ENCODE results near the gene TENT5C. TPM values are rescaled to one million over a fixed set of nuclear protein-coding genes. Genes with fewer than 3 reads are reported as not detected.
A peak's percentile ranks its signal among the peaks of the same experiment; 100 is the strongest.

TENT5C gene
- total RNA-seq, 3 donors from 2014 or later = 16.5 to 37.4 (median 32.1) TPM

DNA sequence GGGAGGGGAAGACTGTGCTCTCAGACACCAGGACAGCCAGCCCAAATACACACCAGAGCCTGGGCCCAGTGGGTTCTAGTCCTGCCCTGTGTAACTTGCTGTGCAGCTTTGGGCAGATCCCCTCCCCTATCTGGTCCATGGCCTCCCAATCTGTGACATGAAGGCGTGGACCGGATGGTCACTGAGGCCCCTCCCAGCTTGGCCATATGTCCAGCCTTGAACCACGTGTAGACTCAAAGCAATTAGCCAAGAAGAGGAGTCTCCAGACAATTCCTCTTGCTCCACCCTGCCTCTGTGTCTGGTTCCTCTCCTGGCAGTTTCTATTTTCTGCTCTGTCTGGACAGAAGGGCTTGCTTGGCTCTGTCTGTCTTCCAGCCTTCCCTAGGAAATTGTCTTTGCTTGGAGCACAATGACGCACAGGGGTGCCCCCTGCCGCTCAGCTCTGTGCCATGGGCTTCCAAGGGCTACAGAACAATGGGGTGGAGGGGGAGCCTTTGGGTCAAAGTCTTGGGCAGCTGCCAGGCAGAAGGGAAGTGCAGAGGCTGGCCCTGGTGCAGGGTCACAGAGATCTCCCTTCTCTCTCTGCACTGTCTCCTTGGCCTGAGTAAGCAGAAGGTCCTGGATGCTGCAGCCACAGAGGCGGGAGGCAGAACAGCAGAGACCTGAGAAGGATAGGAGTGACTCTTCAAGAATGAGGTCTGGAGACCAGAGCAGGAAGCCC, 66.1 kb downstream of the TENT5C start:
- DNase-seq (peak in 2 of 3 donors; percentile 60 to 66), ATAC-seq (peak; percentile 56)
- no peaks in the 10 kb centered on the region for H3K9me3 ChIP-seq
- TF ChIP-seq, protein P1, sequence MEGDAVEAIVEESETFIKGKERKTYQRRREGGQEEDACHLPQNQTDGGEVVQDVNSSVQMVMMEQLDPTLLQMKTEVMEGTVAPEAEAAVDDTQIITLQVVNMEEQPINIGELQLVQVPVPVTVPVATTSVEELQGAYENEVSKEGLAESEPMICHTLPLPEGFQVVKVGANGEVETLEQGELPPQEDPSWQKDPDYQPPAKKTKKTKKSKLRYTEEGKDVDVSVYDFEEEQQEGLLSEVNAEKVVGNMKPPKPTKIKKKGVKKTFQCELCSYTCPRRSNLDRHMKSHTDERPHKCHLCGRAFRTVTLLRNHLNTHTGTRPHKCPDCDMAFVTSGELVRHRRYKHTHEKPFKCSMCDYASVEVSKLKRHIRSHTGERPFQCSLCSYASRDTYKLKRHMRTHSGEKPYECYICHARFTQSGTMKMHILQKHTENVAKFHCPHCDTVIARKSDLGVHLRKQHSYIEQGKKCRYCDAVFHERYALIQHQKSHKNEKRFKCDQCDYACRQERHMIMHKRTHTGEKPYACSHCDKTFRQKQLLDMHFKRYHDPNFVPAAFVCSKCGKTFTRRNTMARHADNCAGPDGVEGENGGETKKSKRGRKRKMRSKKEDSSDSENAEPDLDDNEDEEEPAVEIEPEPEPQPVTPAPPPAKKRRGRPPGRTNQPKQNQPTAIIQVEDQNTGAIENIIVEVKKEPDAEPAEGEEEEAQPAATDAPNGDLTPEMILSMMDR (IDR thresholded peaks at IDR 0.05) = no peak
- no peak overlapping the region for H3K4me3 ChIP-seq
- no peaks in the 10 kb centered on the region for H3K36me3 ChIP-seq (ENCODE audit: low read depth)
- H3K4me1 ChIP-seq (ENCODE audit: low read depth) = peaks cover 27% of the 10 kb centered on the region
- intact Hi-C loops (cut with DNase I, micrococcal nuclease) = loop anchor here in 1 of 2 donors (10.0 kb wide), 1 partner anchor 57 kb away; no protein-coding TSS in a partner anchor

DNA sequence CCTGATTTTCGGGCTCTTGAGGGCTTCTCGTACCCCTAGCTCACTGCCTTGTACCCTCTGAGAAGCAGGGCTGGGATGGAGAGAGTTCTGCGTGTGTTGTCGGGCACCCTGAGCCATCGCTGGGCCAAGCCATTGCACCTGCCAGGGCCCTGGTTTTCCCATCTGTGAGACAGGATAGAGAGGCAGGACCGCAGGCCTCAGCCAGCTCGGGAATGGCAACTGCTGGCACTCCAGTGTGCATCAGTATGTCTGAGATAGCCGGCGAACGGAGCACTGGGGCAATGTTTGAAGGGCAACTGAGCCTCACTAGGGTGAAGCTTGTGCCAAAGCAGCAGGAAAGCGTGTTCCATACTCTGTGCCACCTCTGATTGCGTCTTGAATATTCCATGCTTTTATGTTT, 66.9 kb downstream of the TENT5C start:
- Histone ChIP-seq H3K9me3 (no peaks in the 10 kb centered on the region), H3K4me3 (no peak overlapping the region), H3K36me3 (ENCODE audit: low read depth) (no peaks in the 10 kb centered on the region), H3K4me1 (ENCODE audit: low read depth) (peaks cover 29% of the 10 kb centered on the region)
- intact Hi-C loops (cut with DNase I, micrococcal nuclease) = loop anchor here in 1 of 2 donors (10.0 kb wide), 1 partner anchor 58 kb away; no protein-coding TSS in a partner anchor
- ATAC-seq (no peak), DNase-seq (no peak)
- TF ChIP-seq, protein P1 (IDR thresholded peaks at IDR 0.05) = no peak

DNA sequence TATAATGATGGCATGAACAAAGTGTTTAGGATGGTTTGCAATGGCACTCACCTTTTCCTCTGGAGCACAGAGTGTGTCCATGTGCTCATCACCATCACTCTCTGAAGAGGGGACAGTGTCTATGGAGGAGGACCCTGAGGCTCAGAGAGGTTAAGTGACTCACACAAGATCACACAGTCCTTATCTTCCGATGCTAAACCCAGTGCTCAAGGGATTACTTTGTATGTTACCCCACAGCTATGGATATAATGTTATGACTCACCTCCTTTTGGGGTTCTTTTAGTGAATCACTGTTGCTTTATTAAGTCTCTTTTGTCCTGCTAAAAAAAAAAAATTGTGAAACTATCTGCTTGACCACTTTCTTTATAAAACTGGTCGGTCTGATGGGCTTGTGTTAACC, 67.6 kb downstream of the TENT5C start:
- DNase-seq (no peak), ATAC-seq (no peak)
- Histone ChIP-seq H3K4me3 (no peak overlapping the region), H3K36me3 (ENCODE audit: low read depth) (no peaks in the 10 kb centered on the region), H3K4me1 (ENCODE audit: low read depth) (peaks cover 29% of the 10 kb centered on the region), H3K9me3 (no peaks in the 10 kb centered on the region)
- TF ChIP-seq, protein P1 (IDR thresholded peaks at IDR 0.05) = no peak
- intact Hi-C loops (cut with DNase I, micrococcal nuclease) = loop anchor here in 1 of 2 donors (10.0 kb wide), 1 partner anchor 59 kb away; no protein-coding TSS in a partner anchor

DNA sequence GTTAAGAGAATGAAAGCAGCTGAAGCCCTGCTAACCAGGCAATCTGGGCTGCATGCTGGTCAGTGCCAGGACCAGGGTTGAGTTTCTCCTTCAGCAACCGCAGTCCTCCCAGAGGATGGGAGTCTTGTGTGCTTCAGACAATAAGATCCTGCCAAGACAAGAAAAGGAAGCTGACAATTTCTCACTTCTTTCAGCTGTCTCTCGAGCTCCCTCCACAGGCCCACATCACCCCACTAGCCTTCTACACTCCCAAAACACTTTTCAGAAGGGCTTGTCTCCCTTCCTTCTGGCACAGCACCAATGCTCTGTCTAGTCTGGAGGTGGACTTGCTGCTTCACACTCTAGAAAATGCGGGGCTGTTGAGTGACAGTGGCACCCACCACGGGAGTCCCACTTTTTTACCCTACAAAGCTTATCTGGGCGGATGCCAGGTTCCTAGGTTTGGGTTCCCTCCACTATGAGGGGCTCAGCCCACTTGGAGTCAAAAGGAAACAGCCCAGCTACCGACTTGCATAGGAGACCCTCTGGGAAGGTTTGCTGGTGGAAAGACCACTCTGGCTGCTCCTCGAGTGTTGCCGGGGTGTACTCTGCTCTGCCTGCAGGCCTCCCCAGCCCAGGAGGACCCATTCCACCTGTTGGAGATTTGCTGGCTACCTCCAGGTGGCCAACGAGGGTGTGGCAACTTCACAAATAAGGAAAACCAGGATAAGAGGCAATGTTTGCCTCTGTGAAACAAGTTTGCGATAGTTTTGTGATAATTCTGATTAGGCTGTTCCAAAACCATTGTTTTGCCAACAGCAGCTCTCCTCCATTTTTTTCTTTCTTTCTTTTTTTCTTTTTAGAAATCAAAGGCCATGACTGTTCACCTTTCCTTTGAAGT, 68.9 kb downstream of the TENT5C start:
- H3K4me1 ChIP-seq (ENCODE audit: low read depth) = peaks cover 32% of the 10 kb centered on the region
- intact Hi-C loops (cut with DNase I, micrococcal nuclease) = loop anchor here in 1 of 2 donors (10.0 kb wide), 1 partner anchor 60 kb away; no protein-coding TSS in a partner anchor
- no peaks in the 10 kb centered on the region for H3K9me3 ChIP-seq
- no peaks in the 10 kb centered on the region for H3K36me3 ChIP-seq (ENCODE audit: low read depth)
- TF ChIP-seq, protein P1 (IDR thresholded peaks at IDR 0.05) = no peak
- peak in 2 of 3 donors; percentile 55 to 65 for DNase-seq
- ATAC-seq = peak; percentile 62
- no peak overlapping the region for H3K4me3 ChIP-seq

DNA sequence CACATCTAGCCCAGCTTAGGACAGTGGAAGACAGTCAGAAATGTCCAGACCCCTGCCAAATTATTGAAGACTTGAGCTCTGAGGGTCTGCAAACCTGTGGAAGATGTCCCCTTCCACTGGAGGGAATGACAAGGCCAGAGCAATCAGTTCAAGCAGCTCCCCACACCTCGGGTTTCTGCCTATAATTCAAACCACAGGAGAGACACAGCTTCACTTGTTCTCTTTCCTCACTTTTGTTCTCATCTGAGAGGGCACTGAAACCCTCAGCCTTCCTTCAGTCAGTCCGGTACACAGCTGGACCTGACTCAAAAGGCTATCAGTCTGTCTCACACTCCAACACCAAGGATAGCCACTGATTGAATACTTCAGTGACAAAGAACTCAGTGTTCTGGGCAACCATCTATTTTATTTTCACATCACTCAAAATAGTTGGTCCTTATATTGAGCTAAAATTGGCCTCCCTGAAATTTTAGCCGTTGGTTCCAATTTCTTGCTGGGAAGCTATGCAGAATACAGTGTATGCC, 70.1 kb downstream of the TENT5C start:
- DNase-seq = no peak
- H3K36me3 ChIP-seq (ENCODE audit: low read depth) = no peaks in the 10 kb centered on the region
- intact Hi-C loops (cut with DNase I, micrococcal nuclease) = loop anchor here in 1 of 2 donors (10.0 kb wide), 1 partner anchor 61 kb away; no protein-coding TSS in a partner anchor
- no peaks in the 10 kb centered on the region for H3K9me3 ChIP-seq
- TF ChIP-seq, protein P1 (IDR thresholded peaks at IDR 0.05) = no peak
- no peak for ATAC-seq
- peaks cover 40% of the 10 kb centered on the region for H3K4me1 ChIP-seq (ENCODE audit: low read depth)
- H3K4me3 ChIP-seq = no peak overlapping the region

All from mucosa of descending colon (tissue), 3 donors.